NB4 (cell line): ENCODE measurements around the gene FRYL.

Experiments
- DNase-seq: peaks from one replicate; pipeline ENCODE4 v3.0.0; 2010; ENCODE audit warnings: low read depth
- H3K4me3 ChIP-seq: one replicate; pipeline ENCODE4 v1.5.1; 2011; ENCODE audit warnings: mild to moderate bottlenecking, low read depth, low read length, moderate library complexity
- MYC ChIP-seq: IDR thresholded peaks from 2 replicates; pipeline ENCODE4 v1.6.1; 2011; ENCODE audit warnings: low read depth, low read length
- POLR2A ChIP-seq: IDR thresholded peaks from 2 replicates; pipeline ENCODE4 v1.6.1; 2011; ENCODE audit warnings: mild to moderate bottlenecking; ENCODE audit not compliant: insufficient read length; ENCODE audit errors: extremely low read depth
- TF ChIP-seq, protein P1 (sequence below): IDR thresholded peaks from one replicate; pipeline ENCODE4 v1.5.1; 2012; ENCODE audit warnings: low read depth, low read length
- TF ChIP-seq, protein P2 (sequence below): IDR thresholded peaks from 2 replicates; pipeline ENCODE4 v1.6.1; 2011; ENCODE audit warnings: low read depth, low read length

Gene FRYL

DNA sequence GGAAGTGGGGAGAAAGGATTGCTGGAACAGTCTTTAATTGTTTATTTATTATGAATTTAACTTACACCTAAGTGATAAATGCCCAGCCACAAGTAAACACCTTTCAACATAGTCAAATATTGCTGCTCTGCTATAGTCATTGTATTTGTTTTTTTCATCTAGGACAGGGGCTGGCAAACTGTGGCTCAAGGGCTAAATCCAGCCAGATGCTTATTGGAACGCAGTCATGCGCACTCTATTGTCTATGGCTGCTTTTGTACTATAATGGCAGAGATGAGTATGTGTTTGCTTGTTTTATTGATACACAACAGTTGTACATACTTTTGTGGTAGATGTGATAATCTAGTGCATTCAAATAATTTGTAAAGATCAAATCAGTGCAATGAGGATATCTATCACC is 194.7 kb downstream of the FRYL start:
- TF ChIP-seq, protein P1, sequence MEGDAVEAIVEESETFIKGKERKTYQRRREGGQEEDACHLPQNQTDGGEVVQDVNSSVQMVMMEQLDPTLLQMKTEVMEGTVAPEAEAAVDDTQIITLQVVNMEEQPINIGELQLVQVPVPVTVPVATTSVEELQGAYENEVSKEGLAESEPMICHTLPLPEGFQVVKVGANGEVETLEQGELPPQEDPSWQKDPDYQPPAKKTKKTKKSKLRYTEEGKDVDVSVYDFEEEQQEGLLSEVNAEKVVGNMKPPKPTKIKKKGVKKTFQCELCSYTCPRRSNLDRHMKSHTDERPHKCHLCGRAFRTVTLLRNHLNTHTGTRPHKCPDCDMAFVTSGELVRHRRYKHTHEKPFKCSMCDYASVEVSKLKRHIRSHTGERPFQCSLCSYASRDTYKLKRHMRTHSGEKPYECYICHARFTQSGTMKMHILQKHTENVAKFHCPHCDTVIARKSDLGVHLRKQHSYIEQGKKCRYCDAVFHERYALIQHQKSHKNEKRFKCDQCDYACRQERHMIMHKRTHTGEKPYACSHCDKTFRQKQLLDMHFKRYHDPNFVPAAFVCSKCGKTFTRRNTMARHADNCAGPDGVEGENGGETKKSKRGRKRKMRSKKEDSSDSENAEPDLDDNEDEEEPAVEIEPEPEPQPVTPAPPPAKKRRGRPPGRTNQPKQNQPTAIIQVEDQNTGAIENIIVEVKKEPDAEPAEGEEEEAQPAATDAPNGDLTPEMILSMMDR: no peak
- TF ChIP-seq, protein P2, sequence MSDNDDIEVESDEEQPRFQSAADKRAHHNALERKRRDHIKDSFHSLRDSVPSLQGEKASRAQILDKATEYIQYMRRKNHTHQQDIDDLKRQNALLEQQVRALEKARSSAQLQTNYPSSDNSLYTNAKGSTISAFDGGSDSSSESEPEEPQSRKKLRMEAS: no peak
- TF ChIP-seq MYC (no peak), POLR2A (no peak)
- H3K4me3 ChIP-seq: no peak overlapping the region
- DNase-seq: no peak

DNA sequence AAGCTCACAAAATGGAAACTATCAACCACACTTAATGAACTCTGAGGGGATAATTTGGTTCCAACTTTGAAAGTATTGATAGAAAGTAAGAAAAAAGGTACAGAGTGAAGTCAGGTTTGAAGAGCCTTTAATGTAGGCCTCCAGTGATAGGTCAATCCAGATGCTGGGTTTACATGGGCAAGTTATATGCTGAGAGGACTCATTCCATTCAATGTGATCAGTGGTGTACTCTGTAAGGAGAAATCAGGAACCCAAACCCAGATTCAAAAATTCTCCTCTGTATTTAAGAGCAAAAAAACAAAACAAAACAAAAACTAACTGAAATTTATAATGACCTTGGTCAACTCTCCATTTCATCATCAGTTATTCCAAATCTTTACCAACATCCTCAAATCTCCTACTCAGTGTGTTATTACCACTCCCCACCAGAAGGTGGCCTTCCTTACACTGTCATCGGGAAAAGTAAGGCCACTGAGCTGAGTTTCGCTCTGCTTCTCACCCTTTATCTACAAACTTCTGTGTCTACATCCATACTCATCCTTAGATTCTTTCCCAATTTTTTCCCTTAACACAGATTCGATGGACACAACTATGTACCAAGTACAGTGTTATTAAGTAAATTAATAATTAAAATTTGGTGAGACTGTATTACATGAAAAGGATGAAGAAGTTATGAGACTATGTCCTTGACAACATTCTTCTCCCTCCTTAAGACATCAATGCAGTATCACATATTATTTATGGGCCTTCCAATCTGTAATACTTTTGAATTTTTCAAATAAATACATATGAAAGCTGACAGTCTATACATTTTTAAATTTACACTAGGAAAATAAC is 201.7 kb downstream of the FRYL start:
- TF ChIP-seq POLR2A (no peak), MYC (no peak)
- TF ChIP-seq, protein P1: peak; percentile 82
- TF ChIP-seq, protein P2: no peak
- DNase-seq: peak; percentile 76
- H3K4me3 ChIP-seq: no peak overlapping the region

DNA sequence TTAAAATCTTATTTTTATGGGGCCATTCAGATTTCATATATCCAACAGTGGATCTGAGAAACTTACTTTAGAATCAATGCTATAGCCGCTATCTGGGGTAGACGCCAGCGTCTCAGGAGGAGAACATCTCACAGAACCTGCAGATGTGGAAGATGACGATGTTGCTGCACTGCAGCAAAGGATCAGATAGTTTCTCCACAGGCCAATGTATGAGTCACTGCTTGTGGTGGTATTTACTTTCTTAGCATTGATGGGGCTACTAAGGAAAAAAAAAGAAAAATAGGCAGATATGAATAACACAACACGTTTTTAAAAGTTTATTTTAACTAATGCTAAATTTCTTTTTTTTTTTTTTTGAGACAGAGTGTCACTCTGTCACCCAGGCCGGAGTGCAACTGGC is 204.1 kb downstream of the FRYL start:
- no peak for DNase-seq
- TF ChIP-seq POLR2A (no peak), MYC (no peak)
- TF ChIP-seq, protein P1: no peak
- TF ChIP-seq, protein P2: no peak
- no peak overlapping the region for H3K4me3 ChIP-seq

DNA sequence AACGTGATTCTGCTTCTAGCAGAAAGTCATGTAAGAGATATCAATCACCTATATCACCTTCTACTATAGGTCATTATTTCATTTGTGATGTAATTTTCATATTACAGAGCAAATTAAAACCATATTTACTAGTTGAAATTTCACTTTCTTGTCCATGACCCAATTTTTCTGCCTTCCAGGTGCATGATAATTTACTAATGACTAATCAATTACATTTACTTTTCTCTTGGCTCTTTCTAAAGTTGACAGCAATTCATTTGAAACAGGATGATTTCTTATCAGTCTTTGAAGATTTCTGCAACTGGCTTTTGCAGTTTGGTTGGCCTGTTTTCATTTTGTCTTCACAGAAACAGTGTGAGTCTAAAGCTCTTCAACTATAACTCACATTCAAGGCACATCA is 208.6 kb downstream of the FRYL start:
- no peak overlapping the region for H3K4me3 ChIP-seq
- DNase-seq: no peak
- TF ChIP-seq, protein P1: no peak
- TF ChIP-seq, protein P2: no peak
- TF ChIP-seq POLR2A (no peak), MYC (no peak)

DNA sequence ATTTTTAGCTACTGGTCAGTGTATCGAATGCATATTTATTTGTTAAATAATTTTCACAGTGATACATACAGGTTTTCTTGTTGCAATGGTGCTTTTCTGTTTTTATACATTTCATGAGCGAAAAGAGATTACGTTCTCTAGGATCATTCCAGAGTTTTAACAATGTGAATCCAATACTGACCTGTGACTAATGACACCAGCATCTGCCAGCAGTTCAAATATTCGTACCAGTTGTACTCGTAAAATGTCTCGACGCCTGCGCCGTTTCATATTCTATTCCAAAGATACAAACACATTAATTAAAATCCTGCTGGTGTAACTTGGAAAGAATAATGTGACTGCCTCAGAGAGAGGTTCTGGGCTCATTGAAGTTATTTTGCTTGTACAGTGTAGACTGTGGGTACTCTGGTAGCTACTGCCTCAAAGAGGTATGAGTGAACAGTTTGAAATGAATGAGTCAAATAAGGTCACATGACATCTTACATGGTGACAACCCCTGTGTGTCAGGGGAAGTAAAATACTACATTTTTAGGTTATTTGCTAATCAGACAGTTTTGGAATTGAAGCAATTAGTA is 209.3 kb downstream of the FRYL start:
- DNase-seq: no peak
- TF ChIP-seq MYC: no peak
- TF ChIP-seq, protein P1: no peak
- no peak overlapping the region for H3K4me3 ChIP-seq

DNA sequence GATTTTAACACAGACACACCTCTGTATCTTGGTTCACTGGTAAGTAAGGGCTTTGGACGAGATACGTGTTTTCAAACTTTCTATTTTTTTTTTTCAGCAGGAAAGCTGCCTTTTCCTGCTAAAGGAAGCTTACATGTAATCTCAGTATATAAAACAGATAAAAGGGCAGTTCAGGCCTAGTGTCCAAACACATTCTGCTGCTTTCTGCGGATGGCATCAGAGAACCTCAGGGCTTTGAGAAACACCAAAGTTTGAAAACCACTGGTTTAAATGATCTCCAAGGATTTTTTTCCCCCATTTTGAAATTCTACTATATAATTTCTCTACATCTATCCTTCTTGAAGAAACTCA is 214.1 kb downstream of the FRYL start:
- no peak overlapping the region for H3K4me3 ChIP-seq
- TF ChIP-seq POLR2A: no peak
- TF ChIP-seq, protein P2: no peak
- TF ChIP-seq, protein P1: no peak
- no peak for TF ChIP-seq MYC
- DNase-seq: no peak
